ENCODE data around the gene SYCE1.

- TF ChIP-seq CTCF (IDR thresholded peaks at IDR 0.05; ENCODE audit: borderline replicate concordance, extremely low read depth, low read length, poor library complexity, severe bottlenecking) = no peak
- TF ChIP-seq EZH2 (IDR thresholded peaks at IDR 0.05; ENCODE audit: borderline replicate concordance, low read depth, low read length, severe bottlenecking) = no peak
Observed at GRCh38 chr10:133515471-133515870, 49.9 kb downstream of the SYCE1 start.

All from DND-41 (cell line).